22Rv1 (cell line): Measurements from ENCODE around the gene PRKCG.

Experiments
- H3K27ac ChIP-seq: fragments of 450-650 bp; 2 replicates; pipeline ENCODE4 v1.5.1; 2017
- ZFX ChIP-seq: fragments of 450-650 bp; IDR thresholded peaks from 2 replicates; pipeline ENCODE4 v1.6.1; 2017; ENCODE audit warnings: antibody characterized with exemption, borderline replicate concordance
- TF ChIP-seq, protein P1 (sequence below): fragments of 450-650 bp; IDR thresholded peaks from 2 replicates; pipeline ENCODE4 v1.5.1; 2017; ENCODE audit warnings: mild to moderate bottlenecking

The PRKCG gene

DNA sequence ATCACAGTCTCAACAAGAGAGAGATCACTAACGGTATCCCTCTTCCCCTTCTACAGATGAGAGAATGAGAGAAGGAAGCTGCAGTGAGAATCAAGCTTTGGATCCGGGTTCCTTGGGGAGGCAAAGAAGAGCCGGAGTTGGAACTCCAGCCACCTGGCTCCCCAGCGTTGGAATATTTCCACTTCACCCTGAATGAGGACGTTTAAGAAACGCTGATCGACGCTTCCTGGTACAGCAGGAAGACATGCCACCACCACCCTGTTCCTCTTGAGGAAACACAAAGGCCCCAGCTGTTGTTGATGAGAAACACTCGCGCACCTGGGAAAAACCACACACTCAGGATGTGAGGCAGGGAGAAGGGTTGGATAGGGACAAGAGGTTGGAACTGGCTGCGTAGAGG is 69.4 kb downstream of the PRKCG start:
- no peak overlapping the region for H3K27ac ChIP-seq
- TF ChIP-seq ZFX, result no peak
- TF ChIP-seq, protein P1, sequence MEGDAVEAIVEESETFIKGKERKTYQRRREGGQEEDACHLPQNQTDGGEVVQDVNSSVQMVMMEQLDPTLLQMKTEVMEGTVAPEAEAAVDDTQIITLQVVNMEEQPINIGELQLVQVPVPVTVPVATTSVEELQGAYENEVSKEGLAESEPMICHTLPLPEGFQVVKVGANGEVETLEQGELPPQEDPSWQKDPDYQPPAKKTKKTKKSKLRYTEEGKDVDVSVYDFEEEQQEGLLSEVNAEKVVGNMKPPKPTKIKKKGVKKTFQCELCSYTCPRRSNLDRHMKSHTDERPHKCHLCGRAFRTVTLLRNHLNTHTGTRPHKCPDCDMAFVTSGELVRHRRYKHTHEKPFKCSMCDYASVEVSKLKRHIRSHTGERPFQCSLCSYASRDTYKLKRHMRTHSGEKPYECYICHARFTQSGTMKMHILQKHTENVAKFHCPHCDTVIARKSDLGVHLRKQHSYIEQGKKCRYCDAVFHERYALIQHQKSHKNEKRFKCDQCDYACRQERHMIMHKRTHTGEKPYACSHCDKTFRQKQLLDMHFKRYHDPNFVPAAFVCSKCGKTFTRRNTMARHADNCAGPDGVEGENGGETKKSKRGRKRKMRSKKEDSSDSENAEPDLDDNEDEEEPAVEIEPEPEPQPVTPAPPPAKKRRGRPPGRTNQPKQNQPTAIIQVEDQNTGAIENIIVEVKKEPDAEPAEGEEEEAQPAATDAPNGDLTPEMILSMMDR, result no peak

DNA sequence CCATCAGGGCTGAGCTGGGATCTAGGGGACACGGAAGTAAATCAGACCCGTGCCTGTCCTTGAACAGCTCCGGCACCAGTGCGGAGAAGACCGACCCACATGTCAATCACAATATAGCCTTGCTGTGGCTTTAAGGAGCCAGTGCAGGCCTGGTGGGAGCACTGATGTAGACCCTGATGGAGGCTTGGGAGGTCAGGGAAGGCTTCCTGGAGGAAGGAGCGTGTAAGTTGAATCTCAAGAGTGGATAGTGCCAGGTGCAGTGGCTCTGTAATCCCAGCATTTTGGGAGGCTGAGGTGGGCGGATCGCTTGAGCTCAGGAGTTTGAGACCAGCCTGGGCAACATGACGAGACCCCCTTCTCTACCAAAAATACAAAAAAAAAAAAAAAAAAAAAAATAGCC is 70.0 kb downstream of the PRKCG start:
- no peak overlapping the region for H3K27ac ChIP-seq
- no peak for TF ChIP-seq ZFX
- TF ChIP-seq, protein P1, result no peak

DNA sequence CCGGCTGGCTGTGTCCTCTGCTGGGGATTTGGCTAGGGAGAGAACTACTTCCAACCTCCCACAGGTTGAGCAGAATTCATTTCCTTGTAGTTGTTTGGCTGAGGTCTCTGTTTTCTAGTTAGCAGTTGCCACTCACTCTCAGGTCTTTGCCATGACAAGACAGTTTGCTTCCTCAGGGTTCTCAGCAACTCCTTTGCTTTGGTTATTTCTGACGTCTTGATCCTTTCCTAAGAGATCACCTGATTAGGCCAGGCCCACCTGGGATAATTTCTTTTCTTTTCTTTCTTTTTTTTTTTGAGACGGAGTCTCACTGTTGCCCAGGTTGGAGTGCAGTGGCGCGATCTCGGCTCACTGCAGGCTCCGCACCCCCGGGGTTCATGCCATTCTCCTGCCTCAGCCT is 71.4 kb downstream of the PRKCG start:
- no peak for TF ChIP-seq ZFX
- TF ChIP-seq, protein P1, result no peak
- no peak overlapping the region for H3K27ac ChIP-seq
